SK-N-SH treated with all-trans-retinoic acid at 6 μM for 48 hours (cell line): Measurements from ENCODE around the gene DRAM1.

Experiments
- ATAC-seq: fragments of 200-7000 bp; cut with Tn5 transposase; 3 replicates; pipeline ENCODE4 v1.9.1; 2020; ENCODE audit warnings: mild to moderate bottlenecking, moderate library complexity
- ISL1 ChIP-seq: fragments of 250-450 bp; sonication (Bioruptor Pico); IDR thresholded peaks from 2 replicates; pipeline ENCODE4 v2.1.2; 2022; ENCODE audit warnings: mild to moderate bottlenecking, moderate library complexity
- OSR1 ChIP-seq: fragments of 250-450 bp; sonication (Bioruptor Pico); IDR thresholded peaks from 2 replicates; pipeline ENCODE4 v1.8.0; 2022; ENCODE audit warnings: moderate library complexity, mild to moderate bottlenecking, inconsistent platforms
- TF ChIP-seq, protein P1 (sequence below): fragments of 250-450 bp; sonication (Bioruptor Pico); IDR thresholded peaks from 2 replicates; pipeline ENCODE4 v1.5.1; 2021; ENCODE audit warnings: mild to moderate bottlenecking, moderate library complexity

DRAM1 gene

DNA sequence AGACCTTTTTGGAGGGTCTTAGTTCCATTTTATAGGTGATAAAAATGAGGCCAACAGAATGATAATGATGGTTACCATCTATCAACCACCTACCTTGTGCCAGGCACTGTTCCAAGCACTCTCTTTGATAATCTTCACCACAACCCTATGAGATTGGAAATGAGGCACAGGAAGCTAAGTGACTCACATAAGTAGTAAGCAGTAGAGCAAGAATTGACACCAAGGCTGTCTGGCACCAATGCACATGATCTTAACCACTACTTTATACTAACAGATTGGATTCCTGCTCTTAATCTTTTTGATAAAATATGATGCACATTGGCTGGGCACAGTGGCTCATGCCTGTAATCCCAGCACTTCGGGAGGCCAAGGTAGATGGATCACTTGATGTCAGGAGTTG is 91.4 kb downstream of the DRAM1 start:
- no peak for TF ChIP-seq OSR1 (CRISPR knock-in tag)
- TF ChIP-seq ISL1 (CRISPR knock-in tag), result no peak
- TF ChIP-seq, protein P1, sequence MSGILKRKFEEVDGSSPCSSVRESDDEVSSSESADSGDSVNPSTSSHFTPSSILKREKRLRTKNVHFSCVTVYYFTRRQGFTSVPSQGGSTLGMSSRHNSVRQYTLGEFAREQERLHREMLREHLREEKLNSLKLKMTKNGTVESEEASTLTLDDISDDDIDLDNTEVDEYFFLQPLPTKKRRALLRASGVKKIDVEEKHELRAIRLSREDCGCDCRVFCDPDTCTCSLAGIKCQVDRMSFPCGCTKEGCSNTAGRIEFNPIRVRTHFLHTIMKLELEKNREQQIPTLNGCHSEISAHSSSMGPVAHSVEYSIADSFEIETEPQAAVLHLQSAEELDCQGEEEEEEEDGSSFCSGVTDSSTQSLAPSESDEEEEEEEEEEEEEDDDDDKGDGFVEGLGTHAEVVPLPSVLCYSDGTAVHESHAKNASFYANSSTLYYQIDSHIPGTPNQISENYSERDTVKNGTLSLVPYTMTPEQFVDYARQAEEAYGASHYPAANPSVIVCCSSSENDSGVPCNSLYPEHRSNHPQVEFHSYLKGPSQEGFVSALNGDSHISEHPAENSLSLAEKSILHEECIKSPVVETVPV (CRISPR knock-in tag), result no peak
- ATAC-seq, result no peak
